HCT116 (cell line): ENCODE data around the gene FLT3LG. TPM values are rescaled to one million over a fixed set of nuclear protein-coding genes. Genes with fewer than 3 reads are reported as not detected.

Source experiments
- ATAC-seq: fragments of 200-7000 bp; cut with Tn5 transposase; 2 replicates; pipeline ENCODE4 v1.9.1; 2020; ENCODE audit warnings: mild to moderate bottlenecking, moderate library complexity
- BruUV-seq: library from RNA; stranded (reverse); fragments of 400-500 nt; replicated peaks from 2 replicates; lab custom pipeline; 2021; lab: Mats Ljungman, UMichigan
- CTCF ChIA-PET: fragments of 300-600 bp; sonication (Branson Sonifier 250); formaldehyde crosslinking; loops from one replicate; lab custom pipeline; 2021; ENCODE audit warnings: antibody characterized with exemption; lab: Charles Lee
- POLR2A ChIA-PET: fragments of 300-600, 350-600 bp; sonication (Branson Sonifier 250); formaldehyde crosslinking; loops from one replicate; lab custom pipeline; 2021; ENCODE audit warnings: antibody characterized with exemption; lab: Charles Lee
- RAD21 ChIA-PET, 2 experiments: fragments of 300-600 bp; sonication (Branson Sonifier 250); formaldehyde crosslinking; loops; one replicate each; lab custom pipeline; 2023; ENCODE audit warnings: low total read pairs in 2 of 2; ENCODE audit not compliant: uncharacterized antibody in 2 of 2, unreplicated experiment in 2 of 2, low non-redundant PET in 1 of 2; lab: Charles Lee
- DNase-seq: peaks from one replicate; pipeline ENCODE4 v3.0.0-alpha.2; 2010; ENCODE audit warnings: low read depth, low spot score
- H2AFZ ChIP-seq: fragments of 200-600 bp; shearing (Covaris generic), sonication (generic); 2 replicates; pipeline ENCODE4 v1.6.1; 2017; ENCODE audit warnings: low read depth, mixed run types, mixed read lengths, antibody characterized with exemption, low read length; ENCODE audit not compliant: poor library complexity, severe bottlenecking
- H3K27ac ChIP-seq: 2 replicates; pipeline ENCODE4 v1.5.1; 2012; ENCODE audit warnings: low read depth, low read length
- H3K27me3 ChIP-seq: fragments of 200-600 bp; sonication (generic); 2 replicates; pipeline ENCODE4 v1.6.1; 2016; ENCODE audit warnings: mixed run types, low read length, mixed read lengths; ENCODE audit not compliant: insufficient read depth
- H3K36me3 ChIP-seq, 2 experiments: fragments of 200-500 bp in 1 of 2; fragments of 200-600 bp in 1 of 2; sonication (Bioruptor generic) in 1 of 2; sonication (generic) in 1 of 2; 2 replicates each; pipeline versions ENCODE4 v1.5.1 to v1.6.1; 2014 to 2016; ENCODE audit warnings: low read length in 2 of 2, inconsistent platforms in 1 of 2, mixed read lengths in 1 of 2, mixed run types in 1 of 2; ENCODE audit not compliant: insufficient read depth in 2 of 2, control insufficient read depth in 1 of 2
- H3K4me1 ChIP-seq, 2 experiments: fragments of 200-600 bp in 1 of 2; sonication (generic) in 1 of 2; 2 replicates each; pipeline versions ENCODE4 v1.5.1 to v1.6.1; 2012 to 2017; ENCODE audit warnings: low read length in 2 of 2, inconsistent platforms in 1 of 2, mild to moderate bottlenecking in 1 of 2, mixed read lengths in 1 of 2, mixed run types in 1 of 2, moderate library complexity in 1 of 2; ENCODE audit not compliant: insufficient read depth in 2 of 2, control insufficient read depth in 1 of 2
- H3K4me2 ChIP-seq: fragments of 200-600 bp; sonication (generic); 2 replicates; pipeline ENCODE4 v1.6.1; 2017; ENCODE audit warnings: mixed run types, low read length, mixed read lengths
- H3K4me3 ChIP-seq, 2 experiments: fragments of 200-600 bp in 1 of 2; sonication (generic) in 1 of 2; replicated peaks in 1 of 2; 2 replicates each; pipeline ENCODE4 v1.5.1; 2011 to 2016; ENCODE audit warnings: low read length in 2 of 2, control low read depth in 1 of 2, low read depth in 1 of 2, mild to moderate bottlenecking in 1 of 2, mixed read lengths in 1 of 2, mixed run types in 1 of 2
- H3K79me2 ChIP-seq: fragments of 200-600 bp; sonication (generic); 2 replicates; pipeline ENCODE4 v1.6.1; 2017; ENCODE audit warnings: mild to moderate bottlenecking, mixed run types, low read length, moderate library complexity, mixed read lengths; ENCODE audit not compliant: insufficient read depth
- H3K9ac ChIP-seq: fragments of 200-600 bp; sonication (generic); 2 replicates; pipeline ENCODE4 v1.6.1; 2016; ENCODE audit warnings: low read length, mixed read lengths
- H3K9me2 ChIP-seq: fragments of 200-600 bp; sonication (generic), shearing (Covaris generic); 2 replicates; pipeline ENCODE4 v1.6.1; 2017; ENCODE audit warnings: mixed run types, mild to moderate bottlenecking, moderate library complexity; ENCODE audit not compliant: insufficient read depth
- H3K9me3 ChIP-seq, 2 experiments: fragments of 200-500 bp in 1 of 2; fragments of 200-600 bp in 1 of 2; sonication (Bioruptor generic) in 1 of 2; sonication (generic) in 1 of 2; 2 replicates each; pipeline ENCODE4 v1.6.1; 2014 to 2017; ENCODE audit warnings: low read length in 2 of 2, mixed read lengths in 2 of 2, inconsistent platforms in 1 of 2, low read depth in 1 of 2, mild to moderate bottlenecking in 1 of 2, mixed run types in 1 of 2, moderate library complexity in 1 of 2; ENCODE audit not compliant: control insufficient read depth in 1 of 2, insufficient read depth in 1 of 2
- H4K20me1 ChIP-seq: fragments of 200-600 bp; sonication (generic), shearing (Covaris generic); 2 replicates; pipeline ENCODE4 v1.6.1; 2017; ENCODE audit warnings: mixed run types, mild to moderate bottlenecking, moderate library complexity; ENCODE audit not compliant: insufficient read depth
- CBX3 ChIP-seq: IDR thresholded peaks from 2 replicates; pipeline ENCODE4 v1.6.1; 2012; ENCODE audit warnings: low read depth
- CEBPB ChIP-seq: IDR thresholded peaks from 2 replicates; pipeline ENCODE4 v1.6.1; 2012; ENCODE audit warnings: low read depth
- EGR1 ChIP-seq: IDR thresholded peaks from 2 replicates; pipeline ENCODE4 v1.6.1; 2012; ENCODE audit warnings: low read depth
- ELF1 ChIP-seq: IDR thresholded peaks from 2 replicates; pipeline ENCODE4 v1.6.1; 2012; ENCODE audit warnings: low read depth, borderline replicate concordance
- EZH2 ChIP-seq: fragments of 200-600 bp; sonication (generic); IDR thresholded peaks from 2 replicates; pipeline ENCODE4 v1.6.1; 2017; ENCODE audit warnings: antibody characterized with exemption, mixed run types
- EZH2phosphoT487 ChIP-seq: fragments of 200-600 bp; IDR thresholded peaks from 2 replicates; pipeline ENCODE4 v1.6.1; 2018; ENCODE audit warnings: antibody characterized with exemption, borderline replicate concordance
- JUND ChIP-seq: IDR thresholded peaks from 2 replicates; pipeline ENCODE4 v1.6.1; 2012
- POLR2A ChIP-seq: IDR thresholded peaks from 2 replicates; pipeline ENCODE4 v1.7.0; 2011; ENCODE audit warnings: borderline replicate concordance; ENCODE audit not compliant: insufficient read depth, insufficient read length; ENCODE audit errors: extremely low read depth
- RAD21 ChIP-seq: IDR thresholded peaks from 2 replicates; pipeline ENCODE4 v1.6.1; 2012; ENCODE audit warnings: low read depth, mild to moderate bottlenecking
- SIN3A ChIP-seq: IDR thresholded peaks from 2 replicates; pipeline ENCODE4 v1.6.1; 2012; ENCODE audit warnings: low read depth
- SP1 ChIP-seq: IDR thresholded peaks from 2 replicates; pipeline ENCODE4 v1.6.1; 2012; ENCODE audit warnings: low read depth
- SRF ChIP-seq: IDR thresholded peaks from 2 replicates; pipeline ENCODE4 v1.6.1; 2012; ENCODE audit warnings: low read depth
- ZNF274 ChIP-seq: fragments of 200-500 bp; sonication (Bioruptor generic); IDR thresholded peaks from 2 replicates; pipeline ENCODE4 v1.6.1; 2014; ENCODE audit warnings: mild to moderate bottlenecking, low read depth, low read length, inconsistent platforms
- intact Hi-C: fragments of 100-400 bp; cut with micrococcal nuclease; formaldehyde crosslinking; loops from 2 replicates; pipeline ENCODE4 v1.10.0; 2022
- total RNA-seq: library from RNA; stranded (reverse); gene quantifications from one replicate; pipeline ENCODE4 v1.2.1, GENCODE V29; 2021; ENCODE audit not compliant: unreplicated experiment
- TF ChIP-seq, protein P1 (sequence below): IDR thresholded peaks from 2 replicates; pipeline ENCODE4 v1.6.1; 2011; ENCODE audit warnings: mild to moderate bottlenecking, low read length, moderate library complexity; ENCODE audit not compliant: insufficient replicate concordance; ENCODE audit errors: extremely low read depth
- TF ChIP-seq, protein P2 (sequence below): IDR thresholded peaks from 2 replicates; pipeline ENCODE4 v1.6.1; 2012
- TF ChIP-seq, protein P3 (sequence below): IDR thresholded peaks from 2 replicates; pipeline ENCODE4 v1.6.1; 2012; ENCODE audit warnings: low read depth

Gene FLT3LG
- total RNA-seq, 1 experiment from 2014 or later: 3.8 TPM

DNA sequence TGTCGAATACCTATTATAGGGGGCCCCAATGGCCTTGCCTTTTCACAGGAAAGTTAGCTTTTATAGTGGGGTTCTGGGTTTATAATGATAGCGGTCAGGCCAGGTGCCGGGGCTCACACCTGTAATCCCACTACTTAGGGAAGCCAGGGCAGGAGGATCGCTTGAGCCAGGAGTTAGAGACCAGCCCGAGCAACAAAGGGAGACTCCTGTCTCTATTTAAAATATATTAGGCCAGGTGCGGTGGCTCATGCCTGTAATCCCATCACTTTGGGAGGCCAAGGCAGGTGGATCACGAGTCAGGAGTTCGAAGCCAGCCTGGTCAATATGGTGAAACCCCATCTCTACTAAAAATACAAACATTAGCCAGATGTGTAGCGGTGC is 29.6 kb downstream of the FLT3LG start:
- Histone ChIP-seq H3K4me2 (peak overlapping the region; percentile 28; the same call in 1 of the 2 replicates), H3K79me2 (peaks cover 10% of the 10 kb centered on the region), H3K9me2 (no peaks in the 10 kb centered on the region), H3K4me3 (no peak overlapping the region), H3K27ac (no peak overlapping the region; the same call in 1 of the 2 replicates), H3K36me3 (peaks cover 3 to 8% of the 10 kb centered on the region in 2 experiments; a peak in 2 of 4 replicates), H3K4me1 (peaks cover 5 to 29% of the 10 kb centered on the region in 2 experiments), H3K27me3 (no peaks in the 10 kb centered on the region), H3K9ac (no peak overlapping the region), H4K20me1 (peaks cover 5% of the 10 kb centered on the region; the same call in 1 of the 2 replicates), H3K9me3 (no peaks in the 10 kb centered on the region), H2AFZ (peak overlapping the region; percentile 84)
- ChIA-PET POLR2A (interaction anchor here (1.0 kb wide), 1 partner anchor 173 kb away, joined by 3 read pairs; the partner anchor contains the start of gene PRMT1), RAD21 (interaction anchor here (1.4 to 2.0 kb wide), 2 partner anchors 43 kb away, joined by 8 read pairs; no protein-coding TSS in a partner anchor), CTCF (interaction anchor here (0.9 to 4.2 kb wide), 4 partner anchors 43 to 67 kb away, joined by 3 to 43 read pairs (median 6); no protein-coding TSS in a partner anchor)
- DNase-seq: no peak
- no TSS peak for BruUV-seq
- TF ChIP-seq, protein P1, sequence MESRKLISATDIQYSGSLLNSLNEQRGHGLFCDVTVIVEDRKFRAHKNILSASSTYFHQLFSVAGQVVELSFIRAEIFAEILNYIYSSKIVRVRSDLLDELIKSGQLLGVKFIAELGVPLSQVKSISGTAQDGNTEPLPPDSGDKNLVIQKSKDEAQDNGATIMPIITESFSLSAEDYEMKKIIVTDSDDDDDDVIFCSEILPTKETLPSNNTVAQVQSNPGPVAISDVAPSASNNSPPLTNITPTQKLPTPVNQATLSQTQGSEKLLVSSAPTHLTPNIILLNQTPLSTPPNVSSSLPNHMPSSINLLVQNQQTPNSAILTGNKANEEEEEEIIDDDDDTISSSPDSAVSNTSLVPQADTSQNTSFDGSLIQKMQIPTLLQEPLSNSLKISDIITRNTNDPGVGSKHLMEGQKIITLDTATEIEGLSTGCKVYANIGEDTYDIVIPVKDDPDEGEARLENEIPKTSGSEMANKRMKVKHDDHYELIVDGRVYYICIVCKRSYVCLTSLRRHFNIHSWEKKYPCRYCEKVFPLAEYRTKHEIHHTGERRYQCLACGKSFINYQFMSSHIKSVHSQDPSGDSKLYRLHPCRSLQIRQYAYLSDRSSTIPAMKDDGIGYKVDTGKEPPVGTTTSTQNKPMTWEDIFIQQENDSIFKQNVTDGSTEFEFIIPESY: no peak
- TF ChIP-seq SP1 (no peak), SIN3A (no peak), RAD21 (no peak), CEBPB (no peak), JUND (no peak), ZNF274 (no peak), EGR1 (no peak), CBX3 (no peak), POLR2A (no peak), ELF1 (no peak), SRF (no peak), EZH2 (no peak), EZH2phosphoT487 (no peak)
- TF ChIP-seq, protein P2, sequence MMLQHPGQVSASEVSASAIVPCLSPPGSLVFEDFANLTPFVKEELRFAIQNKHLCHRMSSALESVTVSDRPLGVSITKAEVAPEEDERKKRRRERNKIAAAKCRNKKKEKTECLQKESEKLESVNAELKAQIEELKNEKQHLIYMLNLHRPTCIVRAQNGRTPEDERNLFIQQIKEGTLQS: no peak
- TF ChIP-seq, protein P3, sequence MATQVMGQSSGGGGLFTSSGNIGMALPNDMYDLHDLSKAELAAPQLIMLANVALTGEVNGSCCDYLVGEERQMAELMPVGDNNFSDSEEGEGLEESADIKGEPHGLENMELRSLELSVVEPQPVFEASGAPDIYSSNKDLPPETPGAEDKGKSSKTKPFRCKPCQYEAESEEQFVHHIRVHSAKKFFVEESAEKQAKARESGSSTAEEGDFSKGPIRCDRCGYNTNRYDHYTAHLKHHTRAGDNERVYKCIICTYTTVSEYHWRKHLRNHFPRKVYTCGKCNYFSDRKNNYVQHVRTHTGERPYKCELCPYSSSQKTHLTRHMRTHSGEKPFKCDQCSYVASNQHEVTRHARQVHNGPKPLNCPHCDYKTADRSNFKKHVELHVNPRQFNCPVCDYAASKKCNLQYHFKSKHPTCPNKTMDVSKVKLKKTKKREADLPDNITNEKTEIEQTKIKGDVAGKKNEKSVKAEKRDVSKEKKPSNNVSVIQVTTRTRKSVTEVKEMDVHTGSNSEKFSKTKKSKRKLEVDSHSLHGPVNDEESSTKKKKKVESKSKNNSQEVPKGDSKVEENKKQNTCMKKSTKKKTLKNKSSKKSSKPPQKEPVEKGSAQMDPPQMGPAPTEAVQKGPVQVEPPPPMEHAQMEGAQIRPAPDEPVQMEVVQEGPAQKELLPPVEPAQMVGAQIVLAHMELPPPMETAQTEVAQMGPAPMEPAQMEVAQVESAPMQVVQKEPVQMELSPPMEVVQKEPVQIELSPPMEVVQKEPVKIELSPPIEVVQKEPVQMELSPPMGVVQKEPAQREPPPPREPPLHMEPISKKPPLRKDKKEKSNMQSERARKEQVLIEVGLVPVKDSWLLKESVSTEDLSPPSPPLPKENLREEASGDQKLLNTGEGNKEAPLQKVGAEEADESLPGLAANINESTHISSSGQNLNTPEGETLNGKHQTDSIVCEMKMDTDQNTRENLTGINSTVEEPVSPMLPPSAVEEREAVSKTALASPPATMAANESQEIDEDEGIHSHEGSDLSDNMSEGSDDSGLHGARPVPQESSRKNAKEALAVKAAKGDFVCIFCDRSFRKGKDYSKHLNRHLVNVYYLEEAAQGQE: no peak
- intact Hi-C loops: loop anchor here (1.0 to 2.0 kb wide), 3 partner anchors 44 to 173 kb away; partner anchors contain the start of gene PRMT1
- ATAC-seq: no peak
